ENCODE data around the gene PWWP2B. TPM values are rescaled to one million over a fixed set of nuclear protein-coding genes. Genes with fewer than 3 reads are reported as not detected.
A peak's percentile ranks its signal among the peaks of the same experiment; 100 is the strongest.

The PWWP2B gene
- polyA plus RNA-seq, 6 donors from 2014 or later = 3.3 to 10.3 (median 6.2) TPM

DNA sequence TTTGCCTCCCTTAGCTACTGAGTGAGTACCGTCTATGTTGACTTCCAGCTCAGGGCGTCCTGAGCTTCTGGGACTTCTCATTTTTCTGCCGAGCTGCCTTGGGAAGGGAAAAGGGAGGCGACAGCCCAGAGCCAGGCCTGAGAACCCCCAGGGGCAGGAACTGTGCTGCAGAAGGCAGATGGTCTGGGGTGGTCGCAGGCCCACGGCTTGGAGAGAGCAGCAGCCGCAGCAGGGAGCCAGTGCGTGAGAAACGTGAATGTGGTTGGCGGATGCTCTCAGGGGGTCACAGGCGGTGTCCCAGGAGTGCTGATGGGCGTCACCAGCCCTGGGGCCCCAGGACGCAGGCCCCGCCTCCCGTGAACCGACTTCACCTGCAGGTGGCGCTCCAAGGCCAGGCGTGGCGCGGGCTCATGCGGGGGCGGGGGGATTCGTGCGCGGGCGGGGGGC lies 9.2 kb upstream of the PWWP2B start:
- DNase-seq (peak; percentile 85), ATAC-seq (ENCODE audit: low read depth in 2 of 2) (peak; percentile 95)
- Mint-ChIP-seq H3K4me1 (peaks cover 19 to 30% (median 24%) of the 10 kb centered on the region in 3 donors), H3K4me3 (peak overlapping the region; percentile 68 to 91 (median 80)), H3K36me3 (no peaks in the 10 kb centered on the region), H3K27me3 (no peaks in the 10 kb centered on the region), H3K27ac (peak overlapping the region; percentile 93 to 98 (median 97)), H3K9me3 (peaks cover 0 to 9% (median 0%) of the 10 kb centered on the region in 7 donors)

DNA sequence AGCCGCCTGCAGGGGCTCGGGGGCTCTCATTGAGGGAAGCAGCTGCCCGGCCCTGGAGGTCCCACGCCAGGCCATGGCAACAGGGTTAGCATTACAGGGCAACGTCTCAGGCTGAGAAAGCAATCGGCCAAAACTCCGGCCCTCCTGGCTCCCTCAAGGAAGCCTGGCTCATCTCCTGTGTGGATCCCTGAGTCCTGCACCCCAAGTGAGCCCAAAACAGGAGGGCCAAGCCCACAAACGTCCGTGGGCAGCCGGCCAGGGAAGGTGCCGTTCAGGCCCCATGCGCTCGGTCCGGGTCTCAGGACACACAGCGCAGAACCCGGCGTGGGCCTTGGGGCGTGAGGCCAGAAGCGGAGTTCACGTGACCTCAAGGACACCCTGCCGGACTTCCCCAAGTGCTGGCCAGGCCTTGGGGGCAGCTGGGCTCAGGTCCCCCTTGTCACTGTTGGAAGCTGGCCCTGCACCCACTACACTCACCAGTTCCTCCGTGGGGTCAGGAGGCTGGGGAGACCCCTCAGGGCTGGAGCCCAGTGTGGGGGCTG lies 8.0 kb upstream of the PWWP2B start:
- DNase-seq (no peak), ATAC-seq (ENCODE audit: low read depth in 2 of 2) (no peak)
- peaks cover 0 to 9% (median 0%) of the 10 kb centered on the region in 7 donors for H3K9me3 Mint-ChIP-seq
- no peaks in the 10 kb centered on the region for H3K36me3 Mint-ChIP-seq
- H3K27me3 Mint-ChIP-seq = no peaks in the 10 kb centered on the region
- H3K4me3 Mint-ChIP-seq = peak overlapping the region in 2 of 8 donors; percentile 25
- peak overlapping the region in 2 of 6 donors; percentile 39 to 59 for H3K27ac Mint-ChIP-seq
- H3K4me1 Mint-ChIP-seq = peaks cover 29 to 35% (median 33%) of the 10 kb centered on the region in 3 donors

DNA sequence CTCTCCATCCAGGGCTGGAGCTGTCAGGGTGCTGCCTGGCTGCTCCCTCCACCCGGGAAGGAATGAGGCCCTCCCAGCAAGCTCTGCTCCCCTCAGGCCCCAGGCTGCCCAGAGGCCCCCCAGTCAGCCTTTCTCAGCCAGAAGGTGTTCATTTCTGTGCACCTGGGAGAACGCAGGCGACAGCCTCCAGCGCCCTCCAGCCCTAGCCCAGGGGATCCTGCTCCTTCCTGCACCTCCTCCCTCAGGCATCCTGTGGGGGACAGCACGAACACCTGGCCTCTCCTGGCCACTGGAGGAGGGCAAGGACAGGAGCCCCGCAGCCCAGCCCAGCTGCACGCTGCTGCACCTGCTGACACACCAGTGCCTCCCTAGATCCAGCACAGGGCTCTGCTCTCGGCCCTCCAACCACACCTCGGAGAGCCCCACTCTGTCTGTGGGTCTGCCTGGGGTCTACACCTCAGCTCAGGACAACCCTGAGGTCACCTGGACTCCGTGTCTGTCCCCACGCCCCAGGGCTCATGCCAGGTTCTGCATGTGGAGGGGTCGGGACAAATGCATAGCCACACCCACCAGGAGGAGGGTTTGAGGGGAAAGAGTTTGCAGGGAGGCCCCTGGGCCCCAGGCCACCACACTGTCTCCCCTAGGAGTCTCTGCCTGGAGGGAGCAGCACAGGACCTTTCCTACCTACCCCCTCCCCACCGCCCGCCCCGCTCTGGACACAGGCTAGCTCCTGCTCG lies 7.4 kb upstream of the PWWP2B start:
- H3K9me3 Mint-ChIP-seq = peaks cover 0 to 9% (median 0%) of the 10 kb centered on the region in 7 donors
- peak overlapping the region in 1 of 8 donors; percentile 25 for H3K4me3 Mint-ChIP-seq
- H3K4me1 Mint-ChIP-seq = peaks cover 35 to 41% (median 39%) of the 10 kb centered on the region in 3 donors
- H3K36me3 Mint-ChIP-seq = no peaks in the 10 kb centered on the region
- DNase-seq (no peak), ATAC-seq (ENCODE audit: low read depth in 2 of 2) (no peak)
- H3K27ac Mint-ChIP-seq = peak overlapping the region in 3 of 6 donors; percentile 39 to 68 (median 59)
- H3K27me3 Mint-ChIP-seq = no peaks in the 10 kb centered on the region

DNA sequence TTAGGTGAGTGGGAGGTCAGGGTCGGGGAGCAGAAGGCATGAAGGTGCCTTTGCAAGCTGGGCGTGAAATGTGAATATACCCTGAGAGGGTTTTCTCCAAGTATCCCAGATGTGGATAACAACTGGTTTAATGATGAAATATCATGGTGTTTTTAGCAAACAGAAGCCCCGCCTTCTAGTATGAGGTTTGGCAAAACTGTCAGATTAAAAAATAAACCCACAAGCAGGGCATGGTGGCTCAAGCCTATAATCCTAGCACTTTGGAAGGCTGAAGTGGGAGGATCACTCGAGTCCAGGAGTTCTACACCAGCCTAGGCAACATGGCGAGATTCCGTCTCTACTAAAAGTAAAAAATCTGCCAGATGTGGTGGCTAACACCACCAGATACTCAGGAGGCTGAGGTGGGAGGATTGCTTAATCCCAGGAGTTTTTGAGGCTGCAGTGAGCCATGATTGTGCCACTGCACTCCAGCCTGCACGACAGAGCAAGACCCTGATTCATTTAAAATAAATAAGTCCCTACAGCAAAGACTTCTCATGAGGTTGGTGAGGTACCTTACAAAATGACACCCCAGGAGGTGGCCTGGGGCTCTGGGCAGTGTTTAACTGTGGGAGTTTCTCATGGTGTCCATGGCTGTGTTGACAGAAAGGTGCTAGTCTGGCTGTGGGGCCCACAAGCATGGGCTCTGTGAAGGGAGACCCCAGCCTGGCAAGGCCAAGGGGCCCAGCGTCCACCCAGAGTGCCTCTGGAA lies 6.7 kb upstream of the PWWP2B start:
- Mint-ChIP-seq H3K4me3 (no peak overlapping the region), H3K27ac (peak overlapping the region in 3 of 6 donors; percentile 24 to 42 (median 41)), H3K4me1 (peaks cover 43 to 46% (median 44%) of the 10 kb centered on the region in 3 donors), H3K27me3 (no peaks in the 10 kb centered on the region), H3K36me3 (no peaks in the 10 kb centered on the region), H3K9me3 (peaks cover 0 to 9% (median 0%) of the 10 kb centered on the region in 7 donors)
- no peak for DNase-seq
- no peak for ATAC-seq (ENCODE audit: low read depth in 2 of 2)

DNA sequence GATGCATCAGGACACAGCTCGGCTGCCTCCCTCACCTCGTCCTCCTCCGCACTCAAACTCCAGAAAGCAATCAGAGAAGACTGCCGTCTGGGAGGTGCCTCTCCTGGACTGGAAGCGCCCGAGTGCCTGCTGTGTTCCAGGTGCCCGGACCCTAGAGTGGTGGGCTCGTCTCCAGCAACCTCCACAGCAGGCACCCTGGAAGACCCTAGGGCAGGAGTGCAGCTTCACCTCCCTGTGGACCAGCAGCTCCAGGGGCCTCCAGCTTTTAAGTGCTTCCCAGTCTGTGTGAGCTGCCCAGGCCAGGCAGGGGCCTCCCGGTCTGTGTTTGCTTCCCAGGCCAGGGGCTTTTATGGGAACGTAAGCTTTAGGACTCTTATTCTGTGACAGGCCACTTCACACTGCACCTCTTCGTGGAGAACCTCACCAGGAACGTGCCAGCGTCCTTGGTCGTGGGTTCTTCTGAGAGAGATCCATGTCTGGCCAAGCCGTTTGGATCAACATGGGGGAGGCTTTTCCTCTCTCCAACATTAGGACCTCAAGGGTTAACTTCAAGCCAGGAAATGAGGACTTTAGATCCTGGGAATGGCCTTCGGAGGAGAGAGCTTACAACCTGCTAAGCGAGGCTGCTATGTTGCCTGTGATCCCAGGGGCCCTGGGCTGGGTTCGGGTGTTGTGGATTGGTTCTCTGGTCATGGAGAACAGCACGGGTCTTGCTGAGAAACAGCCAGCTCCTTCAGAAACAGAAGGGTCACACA lies 5.9 kb upstream of the PWWP2B start:
- Mint-ChIP-seq H3K4me1 (peaks cover 42 to 43% (median 42%) of the 10 kb centered on the region in 3 donors), H3K9me3 (peaks cover 0 to 9% (median 0%) of the 10 kb centered on the region in 7 donors), H3K27ac (peak overlapping the region in 3 of 6 donors; percentile 21 to 41 (median 24)), H3K27me3 (no peaks in the 10 kb centered on the region), H3K36me3 (no peaks in the 10 kb centered on the region), H3K4me3 (peak overlapping the region in 1 of 8 donors; percentile 73)
- no peak for DNase-seq
- no peak for ATAC-seq (ENCODE audit: low read depth in 2 of 2)

DNA sequence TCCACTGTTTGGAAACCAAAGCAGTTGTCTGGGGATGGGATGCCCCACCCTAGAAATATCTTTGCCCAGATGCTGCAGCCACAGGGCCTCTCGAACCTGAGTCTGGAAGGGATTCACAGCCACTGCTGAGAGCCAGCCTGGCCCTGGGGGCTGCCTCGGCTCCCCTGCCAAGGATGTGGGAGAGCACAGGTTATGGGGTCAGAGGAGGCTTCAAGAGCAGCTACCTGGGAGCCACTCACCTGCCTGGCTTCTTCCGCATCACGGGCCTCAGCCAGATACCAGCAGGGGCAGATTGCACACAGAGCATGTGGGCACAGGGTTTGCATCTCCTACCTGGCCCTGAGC lies 5.4 kb upstream of the PWWP2B start:
- Mint-ChIP-seq H3K4me3 (peak overlapping the region in 1 of 8 donors; percentile 73), H3K4me1 (peaks cover 40 to 43% (median 42%) of the 10 kb centered on the region in 3 donors), H3K9me3 (peaks cover 0 to 9% (median 0%) of the 10 kb centered on the region in 7 donors), H3K36me3 (no peaks in the 10 kb centered on the region), H3K27ac (peak overlapping the region in 1 of 6 donors; percentile 95), H3K27me3 (no peaks in the 10 kb centered on the region)
- ATAC-seq (ENCODE audit: low read depth in 2 of 2) (no peak), DNase-seq (no peak)

DNA sequence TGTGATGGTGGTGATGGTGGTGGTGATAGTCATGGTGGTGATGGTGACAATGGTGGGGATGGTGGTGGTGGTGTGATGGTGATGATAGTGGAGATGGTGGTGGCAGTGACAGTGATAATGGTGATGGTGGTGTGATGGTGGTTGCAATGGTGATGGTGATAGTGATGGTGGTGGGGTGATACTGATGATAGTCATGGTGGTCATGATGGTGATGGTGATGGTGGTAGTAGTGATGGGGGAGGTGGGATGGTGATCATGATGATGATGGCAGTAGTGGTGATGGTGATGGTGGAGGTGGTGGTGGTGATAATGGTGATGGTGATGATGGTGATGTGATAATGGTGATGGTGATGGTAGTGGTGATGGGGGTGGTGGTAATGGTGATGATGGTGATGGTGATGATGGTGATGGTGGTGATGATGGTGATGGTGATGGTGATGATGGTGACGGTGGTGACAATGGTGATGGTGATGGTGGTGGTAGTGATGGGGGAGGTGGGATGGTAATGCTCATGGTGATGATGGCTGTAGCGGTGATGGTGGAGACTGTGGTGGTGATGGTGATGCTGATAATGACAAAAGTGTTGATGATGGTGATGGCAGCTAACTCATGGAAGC lies 4.7 kb upstream of the PWWP2B start:
- Mint-ChIP-seq H3K27me3 (no peaks in the 10 kb centered on the region), H3K4me3 (peak overlapping the region in 1 of 8 donors; percentile 73), H3K36me3 (no peaks in the 10 kb centered on the region), H3K9me3 (peaks cover 0 to 9% (median 0%) of the 10 kb centered on the region in 7 donors), H3K27ac (peak overlapping the region; percentile 6 to 95 (median 56)), H3K4me1 (peaks cover 38 to 42% (median 41%) of the 10 kb centered on the region in 3 donors)
- DNase-seq = no peak
- no peak for ATAC-seq (ENCODE audit: low read depth in 2 of 2)

DNA sequence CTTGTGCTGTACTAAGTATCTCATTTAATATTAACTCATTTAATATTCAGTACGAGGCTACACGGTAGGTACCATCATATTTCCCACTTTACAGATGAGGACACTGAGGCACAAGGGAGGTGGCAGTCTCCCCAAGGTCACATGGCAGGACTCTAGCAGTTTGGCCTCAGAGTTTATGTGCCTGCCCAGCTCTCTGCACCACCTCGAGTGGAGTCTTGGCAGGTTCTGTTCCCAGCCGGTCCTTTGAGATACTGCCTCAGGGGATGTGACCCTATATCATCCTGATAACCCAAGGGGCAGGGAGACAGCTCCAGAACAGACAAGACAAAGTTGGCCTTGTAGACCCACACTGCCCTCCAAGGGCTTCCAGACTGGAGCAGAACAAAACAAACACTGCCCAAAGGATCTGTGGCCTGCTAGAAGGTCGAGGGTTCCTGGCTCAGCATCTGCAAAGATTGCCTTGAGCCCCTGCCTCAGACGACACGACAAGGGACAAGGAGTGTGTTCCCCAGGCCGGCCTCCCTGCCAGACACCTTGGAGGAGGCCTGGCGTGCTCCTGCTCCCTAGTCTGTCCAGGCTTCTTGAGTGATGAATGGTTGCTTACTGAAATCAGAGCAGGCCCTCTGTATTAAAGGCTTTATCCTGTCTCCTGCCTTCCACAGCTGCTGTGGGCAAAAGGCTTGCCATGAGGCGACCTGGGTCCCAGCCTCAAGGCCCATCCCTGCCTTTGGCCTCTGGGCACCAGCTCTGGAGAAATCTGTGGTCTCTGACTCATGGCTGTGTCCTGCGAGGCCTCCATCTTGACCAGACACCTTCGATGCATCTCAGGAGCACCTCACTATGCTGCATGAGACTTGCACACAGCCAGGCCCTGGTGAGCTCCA lies 3.9 kb upstream of the PWWP2B start:
- Mint-ChIP-seq H3K27me3 (no peaks in the 10 kb centered on the region), H3K4me3 (peak overlapping the region in 4 of 8 donors; percentile 45 to 79 (median 62))
- DNase-seq = no peak

DNA sequence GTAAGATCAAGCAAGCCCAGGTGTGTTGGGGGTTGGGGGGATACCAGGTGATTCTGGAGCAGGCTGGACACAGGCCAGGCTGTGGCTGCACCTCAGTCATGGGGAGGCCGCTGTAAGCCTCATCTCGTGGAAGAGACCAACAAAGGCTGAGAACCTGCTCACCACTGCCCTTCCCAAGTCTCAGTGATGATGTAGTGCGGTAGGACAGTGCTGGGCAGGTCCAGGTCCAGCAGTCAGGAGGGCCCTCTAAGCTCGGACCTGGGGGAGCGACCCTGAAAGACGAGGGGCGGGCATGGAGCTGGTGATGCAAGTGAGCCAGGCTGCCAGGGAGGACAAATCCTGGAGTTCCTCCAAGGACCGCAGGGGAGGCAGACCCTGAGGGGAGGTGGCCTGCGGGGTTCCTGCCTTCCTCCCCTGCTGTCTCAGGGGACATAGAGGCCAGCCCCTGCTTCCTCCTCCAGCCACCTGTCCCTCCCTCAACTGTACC lies 3.3 kb upstream of the PWWP2B start:
- ATAC-seq (ENCODE audit: low read depth in 2 of 2) (no peak), DNase-seq (no peak)
- Mint-ChIP-seq H3K27ac (peak overlapping the region in 4 of 6 donors; percentile 79 to 95 (median 83)), H3K9me3 (peaks cover 0 to 9% (median 0%) of the 10 kb centered on the region in 7 donors), H3K4me3 (peak overlapping the region in 6 of 8 donors; percentile 36 to 79 (median 50)), H3K36me3 (no peaks in the 10 kb centered on the region), H3K4me1 (peaks cover 36 to 48% (median 43%) of the 10 kb centered on the region in 3 donors), H3K27me3 (no peaks in the 10 kb centered on the region)

More for the DNA sequence above, 3.9 kb upstream of the PWWP2B start:
- peaks cover 36 to 41% (median 38%) of the 10 kb centered on the region in 3 donors for H3K4me1 Mint-ChIP-seq
- peak overlapping the region; percentile 5 to 95 (median 80) for H3K27ac Mint-ChIP-seq
- no peaks in the 10 kb centered on the region for H3K36me3 Mint-ChIP-seq
- peaks cover 0 to 9% (median 0%) of the 10 kb centered on the region in 7 donors for H3K9me3 Mint-ChIP-seq
- ATAC-seq (ENCODE audit: low read depth in 2 of 2) = no peak

DNA sequence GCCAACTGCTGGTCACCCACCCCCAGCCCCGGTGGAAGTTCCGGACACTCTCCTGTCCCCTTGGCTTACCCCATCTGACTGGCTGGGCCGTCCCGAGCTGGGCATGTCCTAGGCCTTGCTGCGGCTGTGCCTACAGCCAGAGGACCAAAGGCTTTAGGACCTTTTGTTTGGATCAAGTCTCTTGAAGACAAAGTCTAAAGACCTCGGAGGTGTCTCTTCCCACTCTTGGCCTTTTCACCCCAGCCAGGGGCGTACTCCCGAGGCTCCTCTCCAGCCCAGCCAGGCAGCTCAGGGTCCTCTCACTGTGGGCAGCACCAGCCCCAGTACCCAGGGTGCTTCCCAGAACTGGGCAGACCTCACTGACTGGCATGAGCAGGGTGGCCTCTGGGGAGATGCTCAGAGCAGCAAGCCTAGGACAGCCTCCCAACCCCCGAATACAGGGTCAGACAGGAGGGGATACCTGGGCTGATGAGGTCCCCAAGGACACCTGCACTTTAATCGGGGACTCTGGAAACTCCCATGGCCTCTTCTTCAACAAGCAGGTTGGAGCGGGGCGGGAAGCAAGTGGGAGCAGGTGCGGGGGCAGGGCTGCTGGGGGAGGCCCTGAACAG lies 2.7 kb upstream of the PWWP2B start:
- Mint-ChIP-seq H3K4me3 (peak overlapping the region; percentile 25 to 86 (median 72)), H3K27me3 (no peaks in the 10 kb centered on the region), H3K36me3 (no peaks in the 10 kb centered on the region), H3K27ac (peak overlapping the region in 5 of 6 donors; percentile 80 to 95 (median 86)), H3K4me1 (peaks cover 36 to 54% (median 48%) of the 10 kb centered on the region in 3 donors), H3K9me3 (peaks cover 0 to 9% (median 0%) of the 10 kb centered on the region in 7 donors)
- ATAC-seq (ENCODE audit: low read depth in 2 of 2) (no peak), DNase-seq (no peak)
